ENCODE measurements around the gene RAB26.

The RAB26 gene

GRCh38 chr16:2135770-2136490 is 12.5 kb upstream of the RAB26 start, which contains the start of gene PKD1:
Gene PKD1 (minus strand): TSS chr16:2135898. CDS start chr16:2135689, 209 bp downstream.
- peak; percentile 94 to 96 for DNase-seq
- peak; percentile 14 for TF ChIP-seq POLR2A (IDR thresholded peaks at IDR 0.05; ENCODE audit: low read length)

DNA sequence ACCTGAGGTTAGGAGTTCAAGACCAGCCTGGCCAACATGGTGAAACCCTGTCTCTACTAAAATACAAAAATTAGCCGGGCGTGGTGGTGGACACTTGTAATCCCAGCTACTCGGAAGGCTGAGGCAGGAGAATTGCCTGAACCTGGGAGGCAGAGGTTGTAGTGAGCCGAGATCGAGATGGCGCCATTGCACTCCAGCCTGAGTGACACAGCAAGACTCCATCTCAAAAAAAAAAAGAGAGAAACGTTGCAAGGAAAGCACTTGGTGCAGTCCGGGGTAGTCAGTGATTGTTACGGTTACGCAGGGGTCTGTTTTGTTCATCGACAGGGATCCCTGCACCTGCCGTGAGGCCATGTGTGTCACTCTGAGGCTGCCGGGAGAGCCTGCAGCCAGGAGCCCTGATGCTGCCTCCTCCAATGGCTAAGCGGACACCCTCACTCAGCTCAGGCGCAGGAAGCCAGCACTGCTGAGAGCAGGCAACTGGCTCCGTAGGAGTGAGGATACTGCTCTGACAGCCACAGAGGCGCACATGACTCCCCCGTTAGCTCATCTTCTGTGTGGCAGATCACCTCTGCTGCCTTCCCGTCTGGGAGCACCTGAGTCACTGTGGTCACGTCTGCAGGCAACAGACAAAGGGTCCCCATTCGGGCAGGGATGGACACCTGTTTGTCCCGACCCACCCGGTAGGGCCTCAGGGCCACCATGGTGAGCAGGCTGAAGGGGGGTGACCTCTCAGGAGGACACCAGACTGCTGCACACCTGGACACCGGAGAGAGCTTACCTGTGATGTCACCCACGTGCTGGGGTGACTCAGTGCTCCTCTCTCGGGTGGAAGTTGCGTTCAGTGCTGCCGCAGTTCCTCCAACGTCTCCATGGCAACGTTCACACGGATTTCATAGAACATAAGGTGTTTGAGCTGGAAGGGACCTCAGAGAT is 5.2 kb upstream of the RAB26 start:
- no peak for TF ChIP-seq POLR2A (IDR thresholded peaks at IDR 0.05; ENCODE audit: low read length)
- TF ChIP-seq GATA1 (IDR thresholded peaks at IDR 0.05; ENCODE audit: low read depth, low read length): no peak
- DNase-seq: no peak

- DNase-seq: no peak
- TF ChIP-seq GATA1 (IDR thresholded peaks at IDR 0.05; ENCODE audit: low read depth, low read length): no peak
- no peak for TF ChIP-seq POLR2A (IDR thresholded peaks at IDR 0.05; ENCODE audit: low read length)
Observed at GRCh38 chr16:2143878-2144485, 4.4 kb upstream of the RAB26 start.

DNA sequence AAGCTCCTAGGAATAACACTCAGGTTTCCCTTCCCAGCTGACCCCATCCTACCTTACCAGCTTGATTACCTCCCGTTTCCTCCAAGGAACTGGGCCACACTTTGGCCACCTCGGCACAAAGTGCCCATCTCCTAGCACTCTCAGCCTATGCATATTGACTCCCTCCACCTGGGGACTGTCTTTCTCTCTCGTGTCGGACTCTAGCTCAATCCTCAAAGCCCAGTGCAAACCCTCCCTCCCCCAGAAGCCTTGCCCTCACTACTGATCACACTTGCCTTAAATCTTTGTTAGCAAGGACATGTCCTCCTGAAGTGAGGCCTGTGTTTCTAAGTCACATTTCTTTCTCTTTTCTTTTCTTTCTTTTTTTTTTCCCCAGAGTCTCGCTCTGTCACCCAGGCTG is 2.6 kb upstream of the RAB26 start:
- no peak for DNase-seq
- TF ChIP-seq GATA1 (IDR thresholded peaks at IDR 0.05; ENCODE audit: low read depth, low read length): no peak
- TF ChIP-seq POLR2A (IDR thresholded peaks at IDR 0.05; ENCODE audit: low read length): no peak

- no peak for DNase-seq
- TF ChIP-seq POLR2A (IDR thresholded peaks at IDR 0.05; ENCODE audit: low read length) (no peak), GATA1 (IDR thresholded peaks at IDR 0.05; ENCODE audit: low read depth, low read length) (no peak)
Observed at GRCh38 chr16:2147378-2147777, 1.0 kb upstream of the RAB26 start.

- TF ChIP-seq GATA1 (IDR thresholded peaks at IDR 0.05; ENCODE audit: low read depth, low read length) (no peak), POLR2A (IDR thresholded peaks at IDR 0.05; ENCODE audit: low read length) (no peak)
- DNase-seq: peak in 1 of 2 experiments; percentile 38
Observed at GRCh38 chr16:2148714-2149629, 547 bp downstream of the RAB26 start.

DNA sequence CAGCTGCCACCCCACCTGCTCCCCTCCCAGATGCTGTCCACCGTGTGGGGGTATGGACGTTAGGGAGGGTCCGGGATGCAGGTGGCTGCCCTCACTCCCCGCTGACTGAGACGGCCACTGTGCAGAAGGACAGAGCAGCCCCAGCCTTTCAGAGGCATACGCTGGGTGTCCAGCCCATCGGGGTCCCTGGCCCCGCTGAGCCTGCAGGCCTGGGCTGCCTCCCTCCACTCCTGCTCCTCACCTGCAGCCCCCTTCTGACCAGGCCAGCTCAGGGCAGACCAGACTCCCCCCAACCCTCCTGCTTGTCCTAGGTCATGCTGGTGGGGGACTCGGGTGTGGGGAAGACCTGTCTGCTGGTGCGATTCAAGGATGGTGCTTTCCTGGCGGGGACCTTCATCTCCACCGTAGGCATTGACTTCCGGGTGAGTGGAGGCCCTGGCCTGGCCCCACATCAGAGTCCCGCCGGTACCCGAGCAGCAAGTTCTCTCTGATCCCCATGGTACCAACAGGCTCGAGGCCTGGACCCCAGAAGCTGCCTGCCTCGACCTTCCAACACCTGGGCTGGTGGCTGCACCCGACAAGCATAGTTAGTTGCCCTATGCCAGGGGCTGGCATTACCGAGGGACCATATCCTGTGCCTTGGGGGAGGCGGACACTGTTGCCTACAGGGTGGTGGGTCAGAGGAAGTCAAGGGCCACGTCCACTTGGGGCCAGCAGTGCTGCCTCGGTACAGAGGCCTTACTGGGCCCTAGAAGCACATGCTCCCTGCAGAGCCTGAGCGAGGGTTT is 1.4 kb downstream of the RAB26 start:
- TF ChIP-seq GATA1 (IDR thresholded peaks at IDR 0.05; ENCODE audit: low read depth, low read length): no peak
- TF ChIP-seq POLR2A (IDR thresholded peaks at IDR 0.05; ENCODE audit: low read length): peak; percentile 19
- DNase-seq: no peak

DNA sequence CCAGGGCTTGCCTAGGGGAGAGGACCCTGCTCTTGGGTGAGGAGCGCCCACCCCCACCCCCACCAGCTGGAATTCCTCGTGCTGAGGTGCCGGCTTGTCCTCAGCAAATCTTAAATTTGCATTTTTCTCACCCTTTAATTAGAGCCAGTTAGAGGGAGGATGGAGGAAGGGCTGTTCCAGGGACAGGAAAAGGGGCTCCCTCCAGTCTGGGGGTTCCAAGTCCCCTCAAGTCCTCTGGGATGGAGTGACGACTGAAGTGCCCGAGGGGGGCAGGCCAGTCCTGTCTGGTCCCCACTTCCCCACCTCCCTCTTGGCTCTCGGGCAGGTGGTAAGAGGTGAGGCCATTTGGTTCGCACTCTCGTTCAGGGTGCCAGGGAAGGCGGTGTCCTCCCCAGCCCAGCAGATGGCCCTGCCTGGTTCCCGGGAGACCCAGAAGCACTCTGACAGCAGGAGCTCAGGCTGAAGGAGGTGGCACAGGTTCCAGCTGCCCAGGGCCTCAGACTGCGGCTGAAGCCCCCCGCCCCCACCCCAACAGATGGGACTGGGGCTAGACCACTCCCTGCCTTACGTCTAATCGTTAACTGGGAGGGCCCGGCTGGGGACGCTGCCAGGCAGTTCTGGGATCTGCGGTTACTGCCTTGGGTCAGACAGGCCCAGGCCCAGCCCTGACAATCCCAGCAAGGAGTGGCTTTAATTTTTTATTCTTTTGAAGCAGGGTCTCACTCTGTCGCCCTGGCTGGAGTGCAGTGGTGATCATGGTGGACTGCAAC is 2.2 kb downstream of the RAB26 start:
- TF ChIP-seq POLR2A (IDR thresholded peaks at IDR 0.05; ENCODE audit: low read length) (no peak), GATA1 (IDR thresholded peaks at IDR 0.05; ENCODE audit: low read depth, low read length) (no peak)
- DNase-seq: peak in 1 of 2 experiments; percentile 40

- no peak for DNase-seq
- peak; percentile 36 for TF ChIP-seq POLR2A (IDR thresholded peaks at IDR 0.05; ENCODE audit: low read length)
- no peak for TF ChIP-seq GATA1 (IDR thresholded peaks at IDR 0.05; ENCODE audit: low read depth, low read length)
Observed at GRCh38 chr16:2151188-2152091, 3.0 kb downstream of the RAB26 start.

DNA sequence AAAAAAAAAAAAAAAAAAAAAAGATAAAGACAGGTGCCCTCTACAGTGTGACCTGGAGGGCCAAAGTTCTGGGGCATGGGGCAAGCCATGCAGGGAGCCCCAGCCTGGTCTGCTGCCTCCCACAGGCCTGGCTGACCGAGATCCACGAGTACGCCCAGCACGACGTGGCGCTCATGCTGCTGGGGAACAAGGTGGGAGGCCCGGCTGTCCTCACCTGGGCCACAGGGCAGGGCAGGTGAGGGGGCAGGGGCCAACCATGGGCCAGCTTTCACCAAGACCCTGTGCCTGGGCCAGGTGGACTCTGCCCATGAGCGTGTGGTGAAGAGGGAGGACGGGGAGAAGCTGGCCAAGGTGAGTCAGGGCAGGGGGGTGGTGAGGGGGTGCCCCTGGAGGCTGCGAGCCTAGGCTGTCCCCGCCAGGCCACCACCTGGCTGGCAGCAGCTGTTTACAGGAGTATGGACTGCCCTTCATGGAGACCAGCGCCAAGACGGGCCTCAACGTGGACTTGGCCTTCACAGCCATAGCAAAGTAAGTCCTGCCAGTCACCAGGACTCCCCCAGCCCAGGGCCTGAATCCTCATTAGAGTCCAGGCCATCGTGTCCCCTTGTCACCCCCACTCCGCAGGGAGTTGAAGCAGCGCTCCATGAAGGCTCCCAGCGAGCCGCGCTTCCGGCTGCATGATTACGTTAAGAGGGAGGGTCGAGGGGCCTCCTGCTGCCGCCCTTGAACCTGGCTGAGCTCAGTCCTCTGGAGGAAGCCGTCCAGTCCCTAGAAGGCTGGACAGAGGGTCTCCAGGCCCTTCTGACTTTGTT is 4.5 kb downstream of the RAB26 start:
- DNase-seq: peak in 1 of 2 experiments; percentile 58

More for the DNA sequence above, 4.5 kb downstream of the RAB26 start:
- no peak for TF ChIP-seq GATA1 (IDR thresholded peaks at IDR 0.05; ENCODE audit: low read depth, low read length)
- TF ChIP-seq POLR2A (IDR thresholded peaks at IDR 0.05; ENCODE audit: low read length): no peak
